DMS153 treated with DMSO at 0.1 percent for 48 hours (cell line): ENCODE measurements around the gene SNAP91.
"Not testable (repeated sequence)": the region's sequence is repeated elsewhere in the genome, so short reads cannot be mapped to it uniquely, and the experiment has no call there.

Experiments
- DNase-seq: peaks from one replicate; lab custom pipeline; 2025; ENCODE audit not compliant: unreplicated experiment; lab: John Stamatoyannopoulos, UW

SNAP91 gene, protein sequence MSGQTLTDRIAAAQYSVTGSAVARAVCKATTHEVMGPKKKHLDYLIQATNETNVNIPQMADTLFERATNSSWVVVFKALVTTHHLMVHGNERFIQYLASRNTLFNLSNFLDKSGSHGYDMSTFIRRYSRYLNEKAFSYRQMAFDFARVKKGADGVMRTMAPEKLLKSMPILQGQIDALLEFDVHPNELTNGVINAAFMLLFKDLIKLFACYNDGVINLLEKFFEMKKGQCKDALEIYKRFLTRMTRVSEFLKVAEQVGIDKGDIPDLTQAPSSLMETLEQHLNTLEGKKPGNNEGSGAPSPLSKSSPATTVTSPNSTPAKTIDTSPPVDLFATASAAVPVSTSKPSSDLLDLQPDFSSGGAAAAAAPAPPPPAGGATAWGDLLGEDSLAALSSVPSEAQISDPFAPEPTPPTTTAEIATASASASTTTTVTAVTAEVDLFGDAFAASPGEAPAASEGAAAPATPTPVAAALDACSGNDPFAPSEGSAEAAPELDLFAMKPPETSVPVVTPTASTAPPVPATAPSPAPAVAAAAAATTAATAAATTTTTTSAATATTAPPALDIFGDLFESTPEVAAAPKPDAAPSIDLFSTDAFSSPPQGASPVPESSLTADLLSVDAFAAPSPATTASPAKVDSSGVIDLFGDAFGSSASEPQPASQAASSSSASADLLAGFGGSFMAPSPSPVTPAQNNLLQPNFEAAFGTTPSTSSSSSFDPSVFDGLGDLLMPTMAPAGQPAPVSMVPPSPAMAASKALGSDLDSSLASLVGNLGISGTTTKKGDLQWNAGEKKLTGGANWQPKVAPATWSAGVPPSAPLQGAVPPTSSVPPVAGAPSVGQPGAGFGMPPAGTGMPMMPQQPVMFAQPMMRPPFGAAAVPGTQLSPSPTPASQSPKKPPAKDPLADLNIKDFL

DNA sequence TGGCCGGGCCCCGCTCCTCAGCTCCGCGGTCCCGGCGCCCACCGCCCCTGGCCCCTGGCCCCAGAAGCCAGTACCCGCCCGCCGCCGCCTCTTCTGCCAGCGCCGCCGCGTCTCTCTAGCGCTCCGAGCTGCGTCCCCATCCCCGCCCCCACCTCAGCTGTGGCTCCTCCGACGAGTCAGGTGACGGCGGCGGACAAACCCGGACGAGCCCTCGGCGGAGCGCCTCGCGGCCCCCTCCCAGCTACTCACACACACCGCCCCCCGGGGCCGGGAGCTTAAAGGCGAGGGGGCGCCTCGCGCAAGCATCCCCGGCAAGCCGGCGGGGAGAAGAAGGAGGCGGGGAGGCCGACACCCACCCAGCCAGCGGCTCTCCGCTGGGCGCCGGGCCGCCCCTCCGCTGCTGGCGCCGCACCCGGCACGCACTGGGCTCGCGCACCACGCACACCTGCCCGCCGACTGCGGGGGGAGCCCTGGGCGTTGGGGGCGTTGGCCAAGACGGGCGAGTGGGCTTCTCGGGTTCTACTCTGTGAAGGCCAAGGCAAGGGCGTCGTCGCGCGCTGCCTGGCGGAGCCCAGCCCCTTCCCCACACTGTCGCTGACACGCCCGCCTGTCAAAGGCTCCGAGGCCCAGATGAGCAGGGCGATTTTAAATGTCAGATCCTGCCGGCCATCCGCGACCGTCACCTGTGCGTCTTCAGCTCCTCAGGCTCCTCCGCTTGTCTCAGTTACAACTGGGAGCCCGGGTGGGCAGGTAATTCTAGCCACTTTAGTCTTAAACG is at the start of gene SNAP91:
SNAP91 (minus strand) TSS at position 132 of the 778 bp plus-strand sequence. CDS start 1,174 bp downstream, outside the sequence.
- no peak for DNase-seq

DNA sequence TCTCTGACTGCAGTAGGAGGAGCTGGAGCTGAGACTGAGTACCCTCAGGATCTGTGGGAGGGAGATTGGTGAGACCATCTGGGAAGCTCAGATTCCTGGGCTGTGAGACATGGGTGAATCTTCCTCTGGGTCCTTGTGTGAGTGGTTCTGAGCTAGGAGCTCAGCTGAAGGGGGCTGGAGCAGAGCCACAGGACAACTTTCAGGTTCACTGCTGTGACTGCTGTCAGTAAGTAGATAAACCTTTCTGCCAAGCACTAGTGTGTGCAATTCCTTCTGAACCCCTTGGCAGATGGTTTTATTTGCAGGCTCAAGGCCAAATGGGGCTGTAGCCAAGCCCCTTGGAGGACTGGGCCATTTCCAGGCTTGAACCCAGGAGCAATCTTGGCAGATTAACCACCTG is 49.6 kb upstream of the SNAP91 start:
- no peak for DNase-seq

DNA sequence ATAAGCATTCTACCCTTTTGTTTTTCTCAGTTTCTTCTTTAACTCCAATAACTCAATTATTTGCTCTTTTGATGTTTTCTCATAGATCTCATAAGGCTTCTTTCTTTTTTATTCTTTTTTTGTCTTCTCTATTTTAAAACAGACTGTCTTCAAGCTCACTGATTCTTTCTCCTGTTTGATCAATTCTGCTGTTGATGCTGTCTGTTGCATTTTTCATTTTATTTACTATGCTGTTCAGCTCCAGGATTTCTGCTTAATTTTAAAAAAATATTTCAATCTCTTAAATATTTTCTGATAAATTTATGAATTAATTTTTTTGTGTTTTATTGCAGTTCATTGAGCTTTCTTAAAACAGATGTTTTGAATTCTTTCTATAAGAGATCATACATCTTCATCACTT is 48.1 kb upstream of the SNAP91 start:
- DNase-seq, result no peak

DNA sequence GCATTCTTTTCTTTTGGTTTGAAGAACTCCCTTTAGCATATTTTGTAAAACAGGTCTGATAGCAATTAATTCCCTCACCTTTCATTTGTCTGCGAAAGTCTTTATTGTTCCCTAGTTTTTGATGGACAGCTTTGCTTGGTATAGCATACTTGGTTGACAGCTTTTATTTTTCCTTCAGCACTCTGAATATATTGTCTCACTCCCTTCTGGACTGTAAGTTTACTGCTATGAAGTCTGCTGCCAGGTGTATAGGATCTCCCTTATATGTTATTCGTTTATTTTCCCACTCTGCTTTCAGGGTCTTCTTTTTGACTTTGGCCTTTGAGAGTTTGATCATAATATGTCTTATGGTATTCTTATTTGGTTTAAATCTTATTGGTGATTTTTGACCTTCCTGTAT is 47.7 kb upstream of the SNAP91 start:
- DNase-seq, result no peak

DNA sequence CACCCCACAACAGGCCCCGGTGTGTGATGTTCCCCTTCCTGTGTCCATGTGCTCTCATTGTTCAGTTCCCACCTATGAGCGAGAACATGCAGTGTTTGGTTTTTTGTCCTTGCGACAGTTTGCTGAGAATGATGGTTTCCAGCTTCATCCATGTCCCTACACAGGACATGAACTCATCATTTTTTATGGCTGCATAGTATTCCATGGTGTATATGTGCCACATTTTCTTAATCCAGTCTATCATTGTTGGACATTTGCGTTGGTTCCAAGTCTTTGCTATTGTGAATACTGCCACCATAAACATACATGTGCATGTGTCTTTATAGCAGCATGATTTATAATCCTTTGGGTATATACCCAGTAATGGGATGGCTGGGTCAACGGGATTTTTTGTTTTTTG is 43.5 kb upstream of the SNAP91 start:
- not testable (repeated sequence) for DNase-seq

DNA sequence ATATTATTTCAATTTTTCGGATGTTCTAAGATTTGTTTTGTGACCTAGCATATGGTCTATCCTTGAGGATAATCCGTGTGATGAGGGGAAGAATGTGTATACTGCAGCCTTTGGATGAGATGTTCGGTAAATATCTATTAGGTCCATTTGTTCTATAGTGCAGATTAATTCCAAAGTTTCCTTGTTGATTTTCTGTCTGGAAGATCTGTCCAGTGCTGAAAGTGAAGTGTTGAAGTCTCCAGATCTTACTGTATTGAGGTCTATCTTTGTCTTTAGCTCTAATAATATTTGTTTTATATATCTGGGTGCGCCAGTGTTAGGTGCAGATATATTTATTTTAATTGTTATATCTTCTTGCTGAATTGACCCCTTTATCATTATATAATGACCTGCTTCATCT is 32.2 kb upstream of the SNAP91 start:
- DNase-seq, result no peak

DNA sequence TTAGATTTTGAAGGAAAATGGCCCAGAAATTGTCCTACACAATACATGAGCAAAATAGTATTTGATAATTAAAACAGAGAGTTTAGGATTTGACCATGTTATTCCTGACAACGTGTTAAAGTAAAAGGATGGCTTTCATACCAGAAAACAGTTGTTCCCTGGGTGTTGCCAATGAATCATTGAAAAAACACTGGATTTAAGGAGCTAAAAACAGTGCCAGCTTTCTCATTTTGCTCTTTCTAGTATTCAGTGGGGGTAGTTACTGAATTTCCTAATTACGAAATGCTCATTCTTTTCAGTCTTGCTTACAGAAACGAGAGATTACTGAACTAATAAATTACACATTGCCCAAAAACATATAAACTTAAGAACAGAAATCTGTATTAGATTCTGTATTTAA is 26.6 kb upstream of the SNAP91 start:
- no peak for DNase-seq

DNA sequence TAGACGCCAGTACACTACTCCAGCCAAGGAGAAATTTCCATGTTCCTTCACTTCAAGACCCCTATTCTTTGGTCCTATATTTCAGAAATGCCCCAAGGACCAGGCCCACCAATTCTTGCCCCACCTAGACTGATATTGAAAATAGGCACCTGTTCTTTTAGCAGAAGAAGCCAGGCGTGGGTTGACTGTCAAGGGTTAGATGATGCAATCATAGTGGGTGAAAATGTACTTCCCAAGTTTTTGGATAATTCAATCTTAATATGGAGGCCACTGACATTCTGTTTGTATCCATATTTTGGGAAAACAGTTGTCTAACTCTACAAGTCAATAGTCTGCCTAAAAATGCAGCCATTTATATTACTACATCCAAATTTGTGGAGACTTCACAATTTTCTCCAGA is 21.0 kb upstream of the SNAP91 start:
- DNase-seq, result no peak

DNA sequence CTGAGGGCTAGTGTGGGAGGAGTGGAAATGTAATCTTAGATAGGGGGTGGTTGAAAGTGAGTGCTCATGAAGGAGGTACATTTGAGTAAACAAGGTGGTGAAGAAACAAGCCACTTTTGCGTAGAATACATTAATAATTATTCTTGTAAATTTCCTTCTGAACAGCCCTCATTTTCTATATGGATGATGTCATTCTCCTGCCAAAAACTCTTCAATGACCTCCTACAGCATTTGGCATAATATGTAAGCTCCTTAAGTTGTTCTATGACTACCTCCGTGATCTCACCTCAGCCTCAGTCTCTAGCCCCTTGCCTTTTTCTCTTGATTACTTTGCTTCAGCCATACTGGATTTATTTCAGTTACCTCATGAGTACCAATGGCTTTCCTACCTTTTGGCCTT is 14.0 kb upstream of the SNAP91 start:
- no peak for DNase-seq

DNA sequence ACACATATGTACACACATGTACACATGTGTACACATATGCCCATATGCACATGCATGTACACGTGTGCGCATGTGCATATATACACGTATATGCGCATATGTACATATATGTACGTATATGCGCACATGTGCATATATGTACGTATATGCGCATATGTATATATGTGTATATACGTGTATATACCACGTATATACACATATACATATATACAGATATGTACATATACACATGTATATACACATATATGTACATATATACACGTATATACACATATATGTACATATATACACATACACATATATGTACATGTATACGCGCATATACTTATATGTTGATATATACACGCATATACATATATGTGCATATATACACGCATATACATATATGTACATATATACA is 8.9 kb upstream of the SNAP91 start:
- DNase-seq, result no peak

DNA sequence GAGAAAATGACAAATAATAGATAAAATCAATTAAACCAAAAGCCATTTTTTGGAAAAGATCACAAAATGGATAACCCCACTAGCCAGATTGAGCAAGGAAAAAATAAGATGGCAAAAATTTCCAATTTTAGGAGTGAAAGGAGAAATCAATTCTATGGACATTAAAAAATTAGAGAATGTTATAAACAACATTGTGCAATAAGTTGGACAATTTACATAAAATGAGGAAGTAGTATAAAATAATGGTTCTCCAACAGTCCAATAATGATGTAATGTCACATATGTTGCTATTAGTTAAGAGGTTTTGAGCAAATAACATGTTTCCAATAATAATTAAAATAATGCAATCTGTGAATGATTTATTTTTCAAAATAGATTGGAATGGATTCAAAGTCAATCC is 3.1 kb upstream of the SNAP91 start:
- DNase-seq, result no peak

DNA sequence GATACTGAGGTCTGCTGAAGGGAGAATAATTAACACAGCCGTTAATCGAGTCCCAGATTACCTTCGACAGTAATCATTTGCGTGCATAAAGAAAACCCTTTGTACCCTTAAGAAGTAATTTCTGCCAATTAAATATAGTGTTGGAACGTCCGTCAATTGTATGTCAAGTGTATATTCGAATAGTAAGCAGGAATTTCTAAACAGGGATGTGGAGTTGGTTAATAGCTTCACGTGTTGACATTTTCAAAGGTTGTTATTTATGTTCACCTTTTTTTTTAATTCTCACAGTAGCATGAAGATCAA is 798 bp upstream of the SNAP91 start:
- DNase-seq, result no peak

DNA sequence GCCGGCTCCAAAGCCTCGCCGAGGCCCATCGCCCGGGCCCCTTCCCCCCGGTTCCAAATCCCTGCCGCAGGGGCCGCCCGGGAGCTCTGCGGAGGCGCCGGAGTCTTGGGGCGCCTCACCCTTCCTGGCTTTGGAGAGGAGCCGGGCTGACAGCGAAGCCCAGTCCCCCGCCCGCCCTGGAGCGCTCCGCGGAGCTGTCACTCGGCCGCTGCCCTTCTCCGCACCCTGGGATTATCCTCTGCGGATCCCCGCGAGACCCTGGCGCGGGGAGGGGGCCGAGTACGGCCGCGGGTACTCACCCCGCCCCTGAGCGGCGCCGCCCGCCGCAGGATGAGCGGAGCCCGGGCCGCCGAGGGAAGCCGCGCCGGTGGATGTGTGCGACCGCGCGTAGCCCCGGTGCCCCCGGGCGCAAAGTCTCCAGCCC is 343 bp downstream of the SNAP91 start:
- DNase-seq, result no peak

DNA sequence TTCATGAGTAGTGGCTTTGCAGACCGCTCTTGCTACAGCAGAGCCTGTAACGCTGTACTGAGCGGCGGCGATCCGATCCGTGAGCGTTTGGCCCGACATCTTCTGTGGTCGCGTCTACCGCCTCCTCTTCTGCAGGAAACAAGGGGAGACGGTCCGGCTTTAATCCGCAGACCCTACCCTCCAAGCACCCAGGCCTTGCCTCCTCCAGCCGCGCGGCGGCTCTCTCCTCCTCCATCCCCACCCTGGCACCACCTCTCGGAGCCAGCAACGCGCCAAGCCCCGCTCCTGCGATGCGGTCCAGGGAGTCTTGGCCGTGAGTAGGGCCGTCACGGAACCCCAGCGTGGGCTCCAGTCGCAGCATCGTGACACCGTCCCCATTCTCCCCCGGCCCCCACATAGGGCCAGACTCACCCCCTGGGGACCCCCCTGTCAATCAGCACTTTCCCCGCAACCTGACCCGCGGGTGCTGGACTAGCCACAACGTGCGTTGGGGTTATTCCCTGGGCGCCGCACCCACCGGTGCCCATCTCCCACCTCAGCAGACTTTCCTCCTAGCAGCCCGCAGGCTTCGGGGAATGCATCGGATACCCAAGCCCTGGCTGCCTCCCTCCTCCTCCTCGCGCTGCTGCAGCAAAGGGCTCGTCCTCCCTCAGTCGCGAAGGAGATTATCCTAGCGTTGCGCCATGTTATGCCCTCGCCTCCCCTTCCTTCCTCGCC is 914 bp downstream of the SNAP91 start:
- DNase-seq, result no peak

DNA sequence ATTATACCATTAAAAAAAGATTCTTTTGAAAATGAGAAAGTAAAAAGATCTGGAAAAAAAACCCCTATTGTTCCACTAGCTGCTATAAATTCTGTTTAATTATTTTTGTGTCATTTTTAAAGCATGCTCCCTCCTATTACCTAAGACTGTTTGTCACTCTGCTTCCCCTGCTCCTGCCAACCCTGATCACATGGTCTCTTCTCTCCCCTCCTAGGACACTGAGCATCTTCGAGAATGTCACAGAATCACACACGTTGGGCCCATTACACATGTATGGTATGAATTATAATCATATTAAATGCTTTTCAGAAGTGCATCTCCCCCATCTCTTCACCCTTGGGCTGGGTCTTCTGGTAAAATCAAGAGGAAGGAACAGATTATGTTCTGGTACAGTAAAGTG is 6.2 kb downstream of the SNAP91 start:
- no peak for DNase-seq

DNA sequence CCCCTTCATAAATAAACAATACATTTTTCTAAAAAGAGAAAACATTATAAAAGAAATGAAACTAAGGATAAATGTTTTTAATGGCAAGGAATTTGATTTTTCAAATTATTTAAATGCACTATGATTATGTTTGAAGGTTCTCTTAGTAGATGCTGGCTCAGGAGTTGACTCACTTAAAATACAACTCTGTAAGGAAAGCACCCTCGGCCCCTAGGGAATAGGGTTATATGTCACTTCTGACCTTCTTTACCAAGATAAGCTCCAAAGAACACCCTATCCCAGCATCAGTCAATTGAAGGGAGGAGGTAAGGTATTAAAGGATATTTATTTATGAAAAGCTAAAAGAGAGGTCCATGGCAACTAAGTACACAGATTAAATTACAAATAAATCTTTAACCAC is 6.8 kb downstream of the SNAP91 start:
- no peak for DNase-seq

DNA sequence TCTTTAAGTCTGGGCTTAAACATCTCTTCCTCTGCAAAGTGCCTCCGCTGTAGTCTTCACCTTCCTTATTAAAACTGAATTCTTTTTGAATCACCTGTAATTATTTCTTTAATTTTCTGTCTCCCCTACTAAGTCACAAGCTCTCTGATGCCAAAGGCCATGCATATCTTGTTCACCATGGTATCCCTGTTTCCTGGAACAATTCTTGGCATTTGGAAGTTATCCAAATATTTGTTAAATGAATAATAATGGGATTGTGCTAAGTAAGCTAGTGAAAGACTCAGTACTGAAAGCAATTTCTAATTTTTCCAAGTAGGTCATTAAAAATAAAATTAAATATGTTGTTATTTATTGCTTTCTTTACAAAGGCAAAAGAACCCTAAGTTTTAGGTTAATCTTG is 12.2 kb downstream of the SNAP91 start:
- DNase-seq, result no peak

DNA sequence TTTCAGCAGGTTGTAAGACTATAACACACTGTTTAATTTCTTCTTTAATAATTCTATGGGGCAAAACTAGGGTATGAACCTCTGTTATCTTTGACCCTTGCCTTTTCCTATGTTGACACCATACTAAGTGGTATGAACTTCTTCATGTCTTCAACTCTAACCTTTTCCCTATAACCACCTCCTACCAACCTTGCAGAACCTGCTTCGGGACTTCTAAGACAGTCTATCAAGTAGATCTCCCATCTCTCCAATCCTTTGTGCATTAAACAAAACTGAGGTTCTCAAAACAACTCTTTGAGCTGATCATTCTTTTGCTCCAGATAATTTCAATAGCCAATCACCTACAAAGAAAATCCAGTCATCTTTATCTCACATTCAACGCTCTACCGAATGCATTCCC is 23.4 kb downstream of the SNAP91 start:
- DNase-seq, result no peak

DNA sequence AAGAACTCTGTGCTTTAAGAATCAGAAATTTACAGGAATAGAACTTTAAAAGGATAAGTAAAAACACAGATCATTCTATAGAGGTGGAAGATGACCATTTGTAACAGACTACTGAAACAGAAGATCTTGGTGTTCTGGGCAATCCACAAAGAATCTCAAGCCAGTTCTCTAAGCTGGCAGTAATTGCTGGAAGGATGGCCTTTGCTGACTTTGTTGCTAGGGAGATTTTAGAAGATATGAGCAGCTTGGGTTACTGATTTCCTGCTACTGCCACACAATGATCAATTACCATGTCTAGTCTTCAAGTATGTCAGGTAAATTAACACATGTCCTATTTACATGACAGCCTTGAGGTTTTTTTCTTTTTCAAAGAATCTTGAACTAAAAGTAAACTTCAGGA is 31.1 kb downstream of the SNAP91 start:
- no peak for DNase-seq

DNA sequence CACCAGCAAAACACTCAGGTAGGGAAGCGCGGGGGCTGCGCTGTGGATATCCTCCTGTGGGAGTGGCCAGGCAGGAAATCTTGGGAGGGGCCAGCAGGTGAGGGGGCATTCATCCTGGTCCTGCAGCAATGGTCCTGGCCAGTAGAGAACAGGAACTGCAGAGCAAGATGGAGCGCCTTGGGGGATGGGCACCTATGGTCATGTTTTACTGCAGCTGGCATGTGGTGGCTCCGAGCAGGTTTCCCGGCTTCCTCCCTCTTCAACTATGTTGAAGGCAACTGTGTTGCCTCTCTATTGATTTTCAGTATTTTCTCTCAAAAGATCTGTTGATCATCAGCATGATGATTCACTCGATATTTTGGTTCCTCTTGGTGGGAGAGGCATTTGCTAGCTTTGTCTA is 70.9 kb downstream of the SNAP91 start:
- no peak for DNase-seq

DNA sequence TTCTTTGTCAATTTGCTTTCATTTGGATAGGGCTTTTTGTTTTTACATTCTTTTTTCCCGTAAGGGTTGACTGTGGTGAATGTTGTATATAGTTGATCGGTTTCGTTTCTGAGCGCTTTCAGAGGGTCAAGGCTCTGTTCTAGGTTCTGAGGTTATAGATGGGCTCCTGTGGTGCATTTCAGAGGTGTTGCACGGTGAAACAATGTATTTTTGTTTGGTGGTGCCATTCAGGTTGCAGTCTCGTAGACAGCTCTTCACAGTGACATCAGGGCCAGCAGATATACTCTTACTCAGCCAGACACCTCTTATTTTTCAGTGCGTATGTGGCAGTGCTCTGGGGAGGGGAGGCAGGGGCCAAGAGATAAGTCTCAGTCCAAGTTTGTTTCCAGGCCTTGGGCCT is 72.1 kb downstream of the SNAP91 start:
- no peak for DNase-seq
